BLaER1 treated with 17β-estradiol and CSF1 and Interleukin-3, amounts not matched to agents 10 nM and 100 nM (cell line): Measurements from ENCODE around the gene POP4.
A peak's percentile ranks its signal among the peaks of the same experiment; 100 is the strongest.

Experiments used
- H3K27ac ChIP-seq, 11 experiments: shearing (Covaris generic); formaldehyde crosslinking; 2 replicates each; pipeline ENCODE4 v1.8.1; 2022
- H3K27me3 ChIP-seq, 11 experiments: shearing (Covaris generic); formaldehyde crosslinking; 2 replicates each; pipeline ENCODE4 v1.8.1; 2022
- H3K36me3 ChIP-seq, 11 experiments: shearing (Covaris generic); formaldehyde crosslinking; 2 replicates each; pipeline ENCODE4 v1.8.1; 2022
- H3K4me1 ChIP-seq, 10 experiments: shearing (Covaris generic); formaldehyde crosslinking; 2 replicates each; pipeline ENCODE4 v1.8.1; 2022
- H3K4me2 ChIP-seq, 11 experiments: shearing (Covaris generic); formaldehyde crosslinking; 2 replicates each; pipeline ENCODE4 v1.8.1; 2022
- H3K4me3 ChIP-seq, 10 experiments: shearing (Covaris generic); formaldehyde crosslinking; 2 replicates each; pipeline ENCODE4 v1.8.1; 2022
- H3K9ac ChIP-seq, 11 experiments: shearing (Covaris generic); formaldehyde crosslinking; 2 replicates each; pipeline ENCODE4 v1.8.1; 2022
- H3K9me3 ChIP-seq, 11 experiments: shearing (Covaris generic); formaldehyde crosslinking; replicated peaks in 1 of 11; 2 replicates each; pipeline ENCODE4 v1.8.1; 2022
- H4K20me1 ChIP-seq, 11 experiments: shearing (Covaris generic); formaldehyde crosslinking; 2 replicates each; pipeline ENCODE4 v1.8.1; 2022
- Cebpa-rat ChIP-seq, 11 experiments: shearing (Covaris generic); IDR thresholded peaks; 2 replicates each; pipeline ENCODE4 v1.8.1; 2022

POP4 gene

GRCh38 chr19:29629836-29630534 is 23.9 kb downstream of the POP4 start:
- H3K4me1 ChIP-seq, result peaks cover 34 to 52% (median 45%) of the 10 kb centered on the region in 10 experiments
- no peak for TF ChIP-seq Cebpa-rat (IDR thresholded peaks at IDR 0.05)
- H3K4me2 ChIP-seq, result no peak overlapping the region
- H3K9me3 ChIP-seq, result peaks cover 0 to 4% (median 0%) of the 10 kb centered on the region in 11 experiments; a peak in 1 of 22 replicates
- H3K4me3 ChIP-seq, result no peak overlapping the region
- no peaks in the 10 kb centered on the region for H4K20me1 ChIP-seq
- no peaks in the 10 kb centered on the region for H3K27me3 ChIP-seq
- no peaks in the 10 kb centered on the region for H3K36me3 ChIP-seq
- H3K9ac ChIP-seq, result no peak overlapping the region
- no peak overlapping the region for H3K27ac ChIP-seq

DNA sequence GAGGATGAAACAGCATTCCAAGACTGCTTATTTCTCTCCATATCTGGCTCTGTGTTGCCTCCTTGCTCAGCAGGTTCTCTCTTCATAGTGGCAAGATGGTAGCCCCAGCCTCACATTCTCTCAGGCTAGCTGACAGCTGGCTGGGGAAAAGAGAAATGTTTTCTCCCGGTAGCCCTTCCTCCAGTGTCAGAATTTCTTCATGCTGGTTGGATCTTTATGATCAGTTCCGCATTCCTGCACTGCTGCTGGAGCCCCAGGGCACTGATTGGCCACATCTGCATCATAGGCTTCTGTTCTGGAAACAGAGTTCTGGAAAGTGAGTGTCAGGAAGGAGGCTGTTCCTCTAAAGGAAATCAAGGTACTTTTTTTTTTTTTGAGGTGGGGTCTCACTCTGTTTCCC is 24.6 kb downstream of the POP4 start:
- no peaks in the 10 kb centered on the region for H3K36me3 ChIP-seq
- TF ChIP-seq Cebpa-rat (IDR thresholded peaks at IDR 0.05), result no peak
- no peak overlapping the region for H3K27ac ChIP-seq
- H3K4me3 ChIP-seq, result no peak overlapping the region
- peaks cover 27 to 58% (median 44%) of the 10 kb centered on the region in 10 experiments for H3K4me1 ChIP-seq
- H4K20me1 ChIP-seq, result no peaks in the 10 kb centered on the region
- no peak overlapping the region for H3K4me2 ChIP-seq
- H3K9me3 ChIP-seq, result peaks cover 0 to 4% (median 0%) of the 10 kb centered on the region in 11 experiments; a peak in 1 of 22 replicates
- H3K27me3 ChIP-seq, result no peaks in the 10 kb centered on the region
- no peak overlapping the region for H3K9ac ChIP-seq

DNA sequence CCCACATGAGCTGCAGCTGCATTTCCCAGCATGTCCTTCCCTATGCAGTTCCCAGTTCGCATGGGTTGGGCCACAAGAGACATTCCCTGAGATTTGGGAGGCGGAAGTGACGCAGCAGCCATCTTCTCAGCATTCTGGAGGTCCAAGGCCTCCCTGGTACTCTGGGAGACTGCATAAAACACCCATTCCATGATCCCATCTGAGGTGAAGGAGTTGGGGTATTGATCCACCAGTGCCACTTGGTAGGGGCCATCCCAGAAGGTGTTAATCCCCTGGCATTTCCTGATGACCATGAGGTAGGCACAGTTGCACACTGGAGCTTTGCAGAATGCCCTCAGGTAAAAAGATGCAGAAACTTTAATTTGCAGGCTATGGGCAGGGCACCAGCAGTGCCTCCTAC is 25.4 kb downstream of the POP4 start:
- Histone ChIP-seq H3K9ac (no peak overlapping the region), H3K27ac (no peak overlapping the region), H3K4me1 (peaks cover 23 to 66% (median 50%) of the 10 kb centered on the region in 10 experiments), H3K4me3 (no peak overlapping the region), H4K20me1 (no peaks in the 10 kb centered on the region), H3K36me3 (no peaks in the 10 kb centered on the region), H3K27me3 (no peaks in the 10 kb centered on the region), H3K4me2 (peak overlapping the region in 3 of 11 experiments; percentile 25 to 65 (median 43); a peak in 3 of 22 replicates), H3K9me3 (peaks cover 0 to 4% (median 0%) of the 10 kb centered on the region in 11 experiments; a peak in 1 of 22 replicates)
- no peak for TF ChIP-seq Cebpa-rat (IDR thresholded peaks at IDR 0.05)

DNA sequence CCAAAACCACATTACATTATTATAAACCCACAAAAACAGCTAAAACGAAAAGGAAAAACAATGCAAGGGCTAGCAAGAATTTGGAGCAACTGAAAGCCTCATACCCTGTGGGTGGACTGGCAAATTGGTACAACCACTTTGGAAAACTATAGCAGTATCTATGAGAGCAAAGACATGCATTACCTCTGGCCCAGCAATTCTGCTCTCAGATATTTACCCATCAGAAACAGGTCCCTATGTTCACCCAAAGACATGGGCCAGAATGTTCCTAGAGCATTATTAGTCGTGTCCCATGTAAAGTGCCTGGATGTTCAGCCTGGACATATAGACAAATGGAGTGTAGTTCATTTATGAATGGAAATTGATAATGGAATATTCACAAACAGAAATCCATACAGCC is 27.9 kb downstream of the POP4 start:
- Histone ChIP-seq H3K4me2 (peak overlapping the region in 5 of 11 experiments; percentile 12 to 63 (median 48); a peak in 10 of 22 replicates), H3K27ac (no peak overlapping the region), H4K20me1 (no peaks in the 10 kb centered on the region), H3K4me1 (peaks cover 0 to 60% (median 43%) of the 10 kb centered on the region in 10 experiments; a peak in 17 of 20 replicates), H3K36me3 (no peaks in the 10 kb centered on the region), H3K9me3 (peaks cover 0 to 4% (median 0%) of the 10 kb centered on the region in 11 experiments; a peak in 1 of 22 replicates), H3K4me3 (no peak overlapping the region), H3K27me3 (no peaks in the 10 kb centered on the region), H3K9ac (no peak overlapping the region)
- no peak for TF ChIP-seq Cebpa-rat (IDR thresholded peaks at IDR 0.05)

DNA sequence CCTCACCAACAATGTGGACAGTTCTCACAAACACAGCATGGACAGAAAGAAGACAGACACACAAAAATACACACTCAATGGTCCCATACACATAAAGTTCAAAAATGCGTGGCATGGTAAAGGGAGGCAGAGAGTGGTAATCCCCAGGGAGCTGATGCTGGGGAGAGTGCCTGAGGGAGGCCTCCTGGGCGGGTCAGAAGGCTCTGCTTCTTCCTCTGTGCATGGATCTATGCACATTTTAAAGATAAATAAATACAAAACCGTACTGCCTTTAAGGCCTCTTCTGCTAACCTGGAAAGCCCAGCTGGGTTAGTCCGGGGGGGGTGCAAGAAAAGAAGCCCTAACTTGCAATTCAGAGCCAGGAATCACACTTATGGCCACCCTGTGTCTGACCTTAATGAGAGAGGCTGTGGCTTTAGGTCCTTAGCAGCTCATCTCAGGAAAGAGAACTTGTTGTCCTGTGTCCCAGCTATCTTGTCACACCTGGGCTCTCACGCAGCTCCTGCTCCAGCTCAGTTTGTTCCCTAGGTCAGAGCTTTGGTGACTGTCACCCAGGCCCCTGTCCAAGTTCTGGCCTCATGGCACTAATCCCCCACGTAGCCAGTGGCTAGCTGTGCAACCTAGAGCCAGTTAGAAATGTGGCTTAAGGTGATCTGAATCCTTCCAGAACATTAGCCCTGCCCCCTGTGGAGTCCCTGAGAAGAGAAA is 28.5 kb downstream of the POP4 start:
- peaks cover 0 to 4% (median 0%) of the 10 kb centered on the region in 11 experiments; a peak in 1 of 22 replicates for H3K9me3 ChIP-seq
- peaks cover 0 to 60% (median 43%) of the 10 kb centered on the region in 10 experiments; a peak in 17 of 20 replicates for H3K4me1 ChIP-seq
- no peak for TF ChIP-seq Cebpa-rat (IDR thresholded peaks at IDR 0.05)
- no peaks in the 10 kb centered on the region for H3K36me3 ChIP-seq
- no peaks in the 10 kb centered on the region for H4K20me1 ChIP-seq
- H3K4me3 ChIP-seq, result no peak overlapping the region
- H3K27me3 ChIP-seq, result no peaks in the 10 kb centered on the region
- H3K9ac ChIP-seq, result peak overlapping the region in 2 of 11 experiments; percentile 22 to 24; a peak in 1 of 22 replicates
- H3K27ac ChIP-seq, result no peak overlapping the region
- H3K4me2 ChIP-seq, result peak overlapping the region in 6 of 11 experiments; percentile 12 to 63 (median 46); a peak in 11 of 22 replicates

GRCh38 chr19:29635963-29636362 is 29.9 kb downstream of the POP4 start:
- Histone ChIP-seq H3K4me3 (no peak overlapping the region), H3K36me3 (no peaks in the 10 kb centered on the region), H4K20me1 (no peaks in the 10 kb centered on the region), H3K27ac (peak overlapping the region in 1 of 11 experiments; percentile 35; a peak in 1 of 22 replicates), H3K27me3 (no peaks in the 10 kb centered on the region), H3K4me1 (peaks cover 0 to 57% (median 43%) of the 10 kb centered on the region in 10 experiments; a peak in 17 of 20 replicates), H3K4me2 (peak overlapping the region in 9 of 11 experiments; percentile 38 to 77 (median 65); a peak in 18 of 22 replicates), H3K9ac (no peak overlapping the region), H3K9me3 (peaks cover 0 to 4% (median 0%) of the 10 kb centered on the region in 11 experiments; a peak in 1 of 22 replicates)
- TF ChIP-seq Cebpa-rat (IDR thresholded peaks at IDR 0.05), result no peak

- Histone ChIP-seq H3K4me1 (peaks cover 4 to 49% (median 39%) of the 10 kb centered on the region in 10 experiments), H3K27me3 (no peaks in the 10 kb centered on the region), H3K4me2 (peak overlapping the region in 9 of 11 experiments; percentile 38 to 77 (median 65); a peak in 18 of 22 replicates), H3K4me3 (no peak overlapping the region), H3K9ac (peak overlapping the region in 2 of 11 experiments; percentile 19 to 30; a peak in 1 of 22 replicates), H3K27ac (peak overlapping the region in 1 of 11 experiments; percentile 35; a peak in 2 of 22 replicates), H4K20me1 (no peaks in the 10 kb centered on the region), H3K9me3 (peaks cover 0 to 4% (median 0%) of the 10 kb centered on the region in 11 experiments; a peak in 1 of 22 replicates), H3K36me3 (no peaks in the 10 kb centered on the region)
- no peak for TF ChIP-seq Cebpa-rat (IDR thresholded peaks at IDR 0.05)
These were observed 30.7 kb downstream of the POP4 start for GRCh38 chr19:29636553-29637360.

GRCh38 chr19:29639086-29639485 is 33.0 kb downstream of the POP4 start:
- TF ChIP-seq Cebpa-rat (IDR thresholded peaks at IDR 0.05), result no peak
- Histone ChIP-seq H3K27ac (no peak overlapping the region), H3K4me3 (no peak overlapping the region), H4K20me1 (no peaks in the 10 kb centered on the region), H3K9me3 (0 out of 22 replicates have a peak, but pooled peaks cover 0 to under 1% (median 0%) of the 10 kb centered on the region in 11 experiments), H3K27me3 (no peaks in the 10 kb centered on the region), H3K36me3 (no peaks in the 10 kb centered on the region), H3K9ac (no peak overlapping the region), H3K4me2 (no peak overlapping the region), H3K4me1 (peaks cover 7 to 33% (median 23%) of the 10 kb centered on the region in 10 experiments)
